Activated CD4-positive, alpha-beta memory T cell treated with anti-CD3 and anti-CD28 coated beads for 36 hours (primary cell): ENCODE data around the gene ZNF709. TPM values are rescaled to one million over a fixed set of nuclear protein-coding genes. Genes with fewer than 3 reads are reported as not detected.
"Not testable (repeated sequence)": the region's sequence is repeated elsewhere in the genome, so short reads cannot be mapped to it uniquely, and the experiment has no call there.

ENCODE experiments used
- CTCF ChIA-PET: fragments of 350-600 bp; sonication (Branson Sonifier 250); formaldehyde crosslinking; loops from one replicate; lab custom pipeline; 2021; ENCODE audit warnings: antibody characterized with exemption, inconsistent platforms; lab: Charles Lee
- POLR2A ChIA-PET: fragments of 350-600 bp; sonication (Branson Sonifier 250); formaldehyde crosslinking; loops from one replicate; lab custom pipeline; 2021; ENCODE audit warnings: antibody characterized with exemption; lab: Charles Lee
- DNase-seq: peaks from one replicate; pipeline ENCODE4 v3.0.0-alpha.2; 2020
- H3K27ac Mint-ChIP-seq: one replicate; pipeline ENCODE4 v1.8.0; 2021; ENCODE audit warnings: mixed read lengths
- H3K27me3 Mint-ChIP-seq: one replicate; pipeline ENCODE4 v1.8.0; 2021; ENCODE audit warnings: mixed read lengths
- H3K36me3 Mint-ChIP-seq: one replicate; pipeline ENCODE4 v1.8.0; 2021; ENCODE audit warnings: mixed read lengths
- H3K4me1 Mint-ChIP-seq: one replicate; pipeline ENCODE4 v1.8.0; 2021; ENCODE audit warnings: low read depth, mixed read lengths
- H3K4me3 Mint-ChIP-seq: one replicate; pipeline ENCODE4 v1.8.0; 2021; ENCODE audit warnings: mild to moderate bottlenecking, mixed read lengths
- H3K9me3 Mint-ChIP-seq: one replicate; pipeline ENCODE4 v1.8.0; 2021; ENCODE audit warnings: mixed read lengths
- intact Hi-C: fragments of 100-400 bp; cut with micrococcal nuclease; formaldehyde crosslinking; loops from one replicate; pipeline ENCODE4 v1.15.1; 2023
- total RNA-seq, 2 experiments: library from RNA; stranded (reverse); gene quantifications; one replicate each; pipeline ENCODE4 v1.2.3, GENCODE V29; 2021

ZNF709 gene
- total RNA-seq, 2 experiments from 2014 or later = 1.5 to 2.4 TPM

GRCh38 chr19:12448808-12449207, 35.8 kb downstream of the ZNF709 start:
- ChIA-PET POLR2A (no interaction called here), CTCF (no interaction called here)
- H3K4me3 Mint-ChIP-seq = no peak overlapping the region
- H3K4me1 Mint-ChIP-seq = no peaks in the 10 kb centered on the region
- DNase-seq = no peak
- no peaks in the 10 kb centered on the region for H3K27me3 Mint-ChIP-seq
- intact Hi-C loops = no loop called here
- no peak overlapping the region for H3K27ac Mint-ChIP-seq
- H3K9me3 Mint-ChIP-seq = peaks cover 37% of the 10 kb centered on the region
- peaks cover 16% of the 10 kb centered on the region for H3K36me3 Mint-ChIP-seq

- Mint-ChIP-seq H3K36me3 (peaks cover 16% of the 10 kb centered on the region), H3K4me1 (peaks cover 11% of the 10 kb centered on the region), H3K27me3 (no peaks in the 10 kb centered on the region), H3K9me3 (peaks cover 22% of the 10 kb centered on the region), H3K27ac (peak within 1 kb of the TSS; percentile 92), H3K4me3 (peak within 1 kb of the TSS; percentile 97)
- ChIA-PET CTCF (interaction anchor here (1.0 to 1.5 kb wide), 3 partner anchors 39 to 75 kb away, joined by 3 to 4 read pairs (median 3); partner anchors contain the start of genes ZNF442 and ZNF799), POLR2A (interaction anchor here (0.6 to 1.6 kb wide), 4 partner anchors 40 to 107 kb away, joined by 3 to 7 read pairs (median 3); partner anchors contain the start of genes ZNF563 and ZNF799)
- peak; percentile 100 for DNase-seq
- intact Hi-C loops = loop anchor here (1.0 to 5.0 kb wide), 5 partner anchors 40 to 147 kb away; partner anchors contain the start of genes ZNF564, ZNF709 and ZNF799
These were observed 43.9 kb downstream of the ZNF709 start, which contains the start of gene ZNF443 for GRCh38 chr19:12440541-12441316. TSS of gene ZNF443 (minus strand) at chr19:12441021. CDS start at chr19:12440914, 107 bp downstream.

GRCh38 chr19:12439686-12440540, 44.7 kb downstream of the ZNF709 start:
- H3K4me1 Mint-ChIP-seq = peaks cover 11% of the 10 kb centered on the region
- peak; percentile 81 for DNase-seq
- H3K27me3 Mint-ChIP-seq, CTCF ChIA-PET: not testable (repeated sequence)
- peaks cover 20% of the 10 kb centered on the region for H3K36me3 Mint-ChIP-seq
- peak overlapping the region; percentile 84 for H3K27ac Mint-ChIP-seq
- H3K4me3 Mint-ChIP-seq = peak overlapping the region; percentile 97
- H3K9me3 Mint-ChIP-seq = peaks cover 25% of the 10 kb centered on the region
- POLR2A ChIA-PET = interaction anchor here (0.7 to 1.6 kb wide), 3 partner anchors 39 to 107 kb away, joined by 3 to 7 read pairs (median 4); partner anchors contain the start of genes ZNF563 and ZNF799
- intact Hi-C loops = loop anchor here (1.0 to 5.0 kb wide), 5 partner anchors 39 to 147 kb away; partner anchors contain the start of genes ZNF564, ZNF709 and ZNF799

- POLR2A ChIA-PET, DNase-seq, intact Hi-C loops, H3K27me3 Mint-ChIP-seq, H3K4me1 Mint-ChIP-seq, H3K4me3 Mint-ChIP-seq, CTCF ChIA-PET, H3K27ac Mint-ChIP-seq: not testable (repeated sequence)
- Mint-ChIP-seq H3K9me3 (peaks cover 75% of the 10 kb centered on the region), H3K36me3 (peaks cover 69% of the 10 kb centered on the region)
These were observed 53.8 kb downstream of the ZNF709 start for GRCh38 chr19:12430726-12431299.

- CTCF ChIA-PET = interaction anchor here (0.6 kb wide), 1 partner anchor 683 kb away, joined by 3 read pairs; no protein-coding TSS in a partner anchor
- Mint-ChIP-seq H3K4me3 (no peak overlapping the region), H3K9me3 (peaks cover 62% of the 10 kb centered on the region), H3K4me1 (no peaks in the 10 kb centered on the region), H3K27me3 (no peaks in the 10 kb centered on the region), H3K36me3 (peaks cover 65% of the 10 kb centered on the region), H3K27ac (no peak overlapping the region)
- POLR2A ChIA-PET = no interaction called here
- DNase-seq = no peak
- intact Hi-C loops = no loop called here
These were observed 58.7 kb downstream of the ZNF709 start for GRCh38 chr19:12425888-12426274.

GRCh38 chr19:12425236-12425887, 59.3 kb downstream of the ZNF709 start:
- peaks cover 60% of the 10 kb centered on the region for H3K9me3 Mint-ChIP-seq
- ChIA-PET CTCF (no interaction called here), POLR2A (no interaction called here)
- no peak overlapping the region for H3K4me3 Mint-ChIP-seq
- H3K27ac Mint-ChIP-seq = no peak overlapping the region
- H3K27me3 Mint-ChIP-seq = no peaks in the 10 kb centered on the region
- H3K36me3 Mint-ChIP-seq = peaks cover 62% of the 10 kb centered on the region
- H3K4me1 Mint-ChIP-seq = no peaks in the 10 kb centered on the region
- intact Hi-C loops = no loop called here
- DNase-seq = no peak

- H3K4me1 Mint-ChIP-seq, CTCF ChIA-PET, DNase-seq, H3K27me3 Mint-ChIP-seq, intact Hi-C loops, H3K27ac Mint-ChIP-seq, H3K4me3 Mint-ChIP-seq, POLR2A ChIA-PET: not testable (repeated sequence)
- peaks cover 41% of the 10 kb centered on the region for H3K9me3 Mint-ChIP-seq
- H3K36me3 Mint-ChIP-seq = peaks cover 31% of the 10 kb centered on the region
These were observed 67.3 kb downstream of the ZNF709 start for GRCh38 chr19:12417273-12417672.

GRCh38 chr19:12411893-12412292, 72.7 kb downstream of the ZNF709 start:
- H3K4me1 Mint-ChIP-seq = no peaks in the 10 kb centered on the region
- peaks cover 11% of the 10 kb centered on the region for H3K36me3 Mint-ChIP-seq
- CTCF ChIA-PET = no interaction called here
- no peaks in the 10 kb centered on the region for H3K27me3 Mint-ChIP-seq
- H3K9me3 Mint-ChIP-seq = peaks cover 20% of the 10 kb centered on the region
- H3K27ac Mint-ChIP-seq = no peak overlapping the region
- DNase-seq = no peak
- POLR2A ChIA-PET = no interaction called here
- intact Hi-C loops = no loop called here
- no peak overlapping the region for H3K4me3 Mint-ChIP-seq

Other genes with a start within 250 kb of the ZNF709 start
- 1 to 10 TPM; 7.5 to 8.9 TPM for gene ZNF44, start 189.9 kb downstream of the ZNF709 start, total RNA-seq
- gene ZNF563, start 151.2 kb downstream of the ZNF709 start, total RNA-seq = 1 to 10 TPM; 6.1 to 6.3 TPM
- 1 to 10 TPM; 2.3 TPM for gene ZNF442, start 119.1 kb downstream of the ZNF709 start, total RNA-seq
- 1 to 10 TPM; 4.2 to 4.7 TPM for gene ZNF799, start 83.5 kb downstream of the ZNF709 start, total RNA-seq
- gene ZNF443, start 43.8 kb downstream of the ZNF709 start, total RNA-seq = 1 to 10 TPM; 5.1 to 5.3 TPM
- gene ZNF564, start 66.7 kb upstream of the ZNF709 start, total RNA-seq = 1 to 10 TPM; 6.5 to 7.0 TPM
- 1 to 10 TPM; 6.9 to 7.0 TPM for gene ZNF490, start 126.0 kb upstream of the ZNF709 start, total RNA-seq
- gene ZNF791, start 126.1 kb upstream of the ZNF709 start, total RNA-seq = 10 to 100 TPM; 18.2 to 19.1 TPM
- 100 to 1,000 TPM; 123 to 127 TPM for gene MAN2B1, start 181.9 kb upstream of the ZNF709 start, total RNA-seq
- gene WDR83, start 182.0 kb upstream of the ZNF709 start, total RNA-seq = 10 to 100 TPM; 17.1 to 17.8 TPM
- gene DHPS, start 197.1 kb upstream of the ZNF709 start, total RNA-seq = 100 to 1,000 TPM; 126 to 127 TPM
- not detected for gene GNG14, start 203.2 kb upstream of the ZNF709 start, total RNA-seq
- gene FBXW9, start 211.8 kb upstream of the ZNF709 start, total RNA-seq = 1 to 10 TPM; 6.6 to 7.0 TPM
- gene TNPO2, start 239.1 kb upstream of the ZNF709 start, total RNA-seq = 10 to 100 TPM; 65.2 to 76.4 TPM
- 100 to 1,000 TPM; 167 to 182 TPM for gene TRIR, start 249.9 kb upstream of the ZNF709 start, total RNA-seq